Activated CD4-positive, alpha-beta T cell treated with anti-CD3 and anti-CD28 coated beads for 48 hours (primary cell): ENCODE measurements around the gene SLC22A31.
A peak's percentile ranks its signal among the peaks of the same experiment; 100 is the strongest.

Source experiments
- DNase-seq: peaks from one replicate; pipeline ENCODE4 v3.0.0-alpha.2; 2020

The SLC22A31 gene

GRCh38 chr16:89216315-89217137, 16.2 kb upstream of the SLC22A31 start:
- DNase-seq, result peak; percentile 82

- DNase-seq, result no peak
Observed at GRCh38 chr16:89210904-89211515, 10.7 kb upstream of the SLC22A31 start.

- DNase-seq, result no peak
Observed at GRCh38 chr16:89210165-89210903, 10.0 kb upstream of the SLC22A31 start.

- no peak for DNase-seq
Observed at GRCh38 chr16:89209522-89210044, 9.2 kb upstream of the SLC22A31 start.

GRCh38 chr16:89207993-89208392, 7.7 kb upstream of the SLC22A31 start:
- no peak for DNase-seq

GRCh38 chr16:89202422-89203215, 2.3 kb upstream of the SLC22A31 start:
- no peak for DNase-seq

- DNase-seq, result peak; percentile 91
Observed at GRCh38 chr16:89201439-89202377, 1.4 kb upstream of the SLC22A31 start.

GRCh38 chr16:89200850-89201411, 594 bp upstream of the SLC22A31 start:
- DNase-seq, result no peak

- no peak for DNase-seq
Observed at GRCh38 chr16:89199241-89200123, 855 bp downstream of the SLC22A31 start.

- no peak for DNase-seq
Observed at GRCh38 chr16:89198417-89199240, 1.7 kb downstream of the SLC22A31 start.

GRCh38 chr16:89197633-89198416, 2.5 kb downstream of the SLC22A31 start:
- no peak for DNase-seq

- no peak for DNase-seq
Observed at GRCh38 chr16:89197033-89197632, 3.2 kb downstream of the SLC22A31 start.

GRCh38 chr16:89195521-89196171, 4.7 kb downstream of the SLC22A31 start:
- no peak for DNase-seq

GRCh38 chr16:89194340-89195311, 5.7 kb downstream of the SLC22A31 start:
- DNase-seq, result no peak

GRCh38 chr16:89193576-89194293, 6.6 kb downstream of the SLC22A31 start:
- DNase-seq, result no peak
